ENCODE results near the gene HNRNPU.
"Not testable (repeated sequence)": the region's sequence is repeated elsewhere in the genome, so short reads cannot be mapped to it uniquely, and the experiment has no call there.

DNA sequence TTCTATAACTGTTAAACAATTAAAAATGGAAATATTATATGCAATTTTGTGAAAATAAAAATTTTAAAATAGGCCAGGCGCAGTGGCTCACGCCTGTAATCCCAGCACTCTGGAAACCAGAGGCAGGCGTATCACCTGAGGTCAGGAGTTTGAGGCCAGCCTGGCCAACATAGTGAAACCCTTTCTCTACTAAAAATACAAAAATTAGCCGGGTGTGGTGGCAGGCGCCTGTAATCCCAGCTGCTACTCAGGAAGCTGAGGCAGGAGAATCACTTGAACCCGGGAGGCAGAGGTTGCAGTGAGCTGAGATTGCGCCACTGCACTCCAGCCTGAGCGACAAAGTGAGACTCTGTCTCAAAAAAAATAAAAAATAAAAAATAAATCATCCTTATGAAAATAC, 31.1 kb downstream of the HNRNPU start:
- TF ChIP-seq, protein P1, sequence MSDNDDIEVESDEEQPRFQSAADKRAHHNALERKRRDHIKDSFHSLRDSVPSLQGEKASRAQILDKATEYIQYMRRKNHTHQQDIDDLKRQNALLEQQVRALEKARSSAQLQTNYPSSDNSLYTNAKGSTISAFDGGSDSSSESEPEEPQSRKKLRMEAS (CRISPR knock-in tag; IDR thresholded peaks at IDR 0.05): not testable (repeated sequence)
- not testable (repeated sequence) for TF ChIP-seq CTCF (IDR thresholded peaks at IDR 0.05); FOXJ3 (CRISPR knock-in tag; IDR thresholded peaks at IDR 0.05; ENCODE audit: borderline replicate concordance); FOXP1 (CRISPR knock-in tag; IDR thresholded peaks at IDR 0.05; ENCODE audit: borderline replicate concordance); IRF2 (CRISPR knock-in tag; IDR thresholded peaks at IDR 0.05; ENCODE audit: borderline replicate concordance, low read depth); ZNF317 (CRISPR knock-in tag; IDR thresholded peaks at IDR 0.05; ENCODE audit: borderline replicate concordance, low read depth); NR1H2 (CRISPR knock-in tag; IDR thresholded peaks at IDR 0.05); ESRRA (CRISPR knock-in tag; IDR thresholded peaks at IDR 0.05; ENCODE audit: borderline replicate concordance); E2F4 (CRISPR knock-in tag; IDR thresholded peaks at IDR 0.05; ENCODE audit: borderline replicate concordance, low read depth)
- TF ChIP-seq, protein P2, sequence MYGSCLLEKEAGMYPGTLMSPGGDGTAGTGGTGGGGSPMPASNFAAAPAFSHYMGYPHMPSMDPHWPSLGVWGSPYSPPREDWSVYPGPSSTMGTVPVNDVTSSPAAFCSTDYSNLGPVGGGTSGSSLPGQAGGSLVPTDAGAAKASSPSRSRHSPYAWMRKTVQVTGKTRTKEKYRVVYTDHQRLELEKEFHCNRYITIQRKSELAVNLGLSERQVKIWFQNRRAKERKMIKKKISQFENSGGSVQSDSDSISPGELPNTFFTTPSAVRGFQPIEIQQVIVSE (CRISPR knock-in tag; IDR thresholded peaks at IDR 0.05; ENCODE audit: borderline replicate concordance): not testable (repeated sequence)
- TF ChIP-seq, protein P3, sequence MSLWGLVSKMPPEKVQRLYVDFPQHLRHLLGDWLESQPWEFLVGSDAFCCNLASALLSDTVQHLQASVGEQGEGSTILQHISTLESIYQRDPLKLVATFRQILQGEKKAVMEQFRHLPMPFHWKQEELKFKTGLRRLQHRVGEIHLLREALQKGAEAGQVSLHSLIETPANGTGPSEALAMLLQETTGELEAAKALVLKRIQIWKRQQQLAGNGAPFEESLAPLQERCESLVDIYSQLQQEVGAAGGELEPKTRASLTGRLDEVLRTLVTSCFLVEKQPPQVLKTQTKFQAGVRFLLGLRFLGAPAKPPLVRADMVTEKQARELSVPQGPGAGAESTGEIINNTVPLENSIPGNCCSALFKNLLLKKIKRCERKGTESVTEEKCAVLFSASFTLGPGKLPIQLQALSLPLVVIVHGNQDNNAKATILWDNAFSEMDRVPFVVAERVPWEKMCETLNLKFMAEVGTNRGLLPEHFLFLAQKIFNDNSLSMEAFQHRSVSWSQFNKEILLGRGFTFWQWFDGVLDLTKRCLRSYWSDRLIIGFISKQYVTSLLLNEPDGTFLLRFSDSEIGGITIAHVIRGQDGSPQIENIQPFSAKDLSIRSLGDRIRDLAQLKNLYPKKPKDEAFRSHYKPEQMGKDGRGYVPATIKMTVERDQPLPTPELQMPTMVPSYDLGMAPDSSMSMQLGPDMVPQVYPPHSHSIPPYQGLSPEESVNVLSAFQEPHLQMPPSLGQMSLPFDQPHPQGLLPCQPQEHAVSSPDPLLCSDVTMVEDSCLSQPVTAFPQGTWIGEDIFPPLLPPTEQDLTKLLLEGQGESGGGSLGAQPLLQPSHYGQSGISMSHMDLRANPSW (CRISPR knock-in tag; conservative IDR thresholded peaks at IDR 0.05; ENCODE audit: low read depth): not testable (repeated sequence)

All from WTC11 (cell line).